ENCODE measurements around the gene LHX2.

- TF ChIP-seq MAFK (IDR thresholded peaks at IDR 0.05; ENCODE audit: low read depth, low read length) = no peak
- TF ChIP-seq CTCF (conservative IDR thresholded peaks at IDR 0.05; ENCODE audit: low read depth, low read length) = no peak
- no peak for TF ChIP-seq RCOR1 (IDR thresholded peaks at IDR 0.05; ENCODE audit: insufficient replicate concordance, low read length)
- TF ChIP-seq RFX5 (IDR thresholded peaks at IDR 0.05; ENCODE audit: low read depth, low read length) = no peak
- TF ChIP-seq POLR2A (IDR thresholded peaks at IDR 0.05; ENCODE audit: low read depth, low read length) = no peak
- TF ChIP-seq RAD21 (IDR thresholded peaks at IDR 0.05; ENCODE audit: low read length) = no peak
- no peak for TF ChIP-seq MXI1 (IDR thresholded peaks at IDR 0.05; ENCODE audit: borderline replicate concordance, low read depth, low read length)
- TF ChIP-seq USF2 (IDR thresholded peaks at IDR 0.05; ENCODE audit: low read depth, low read length) = no peak
- no peak for TF ChIP-seq SMC3 (IDR thresholded peaks at IDR 0.05; ENCODE audit: low read depth, low read length)
Observed at GRCh38 chr9:123998970-123999621, 12.5 kb upstream of the LHX2 start.
